Measurements from ENCODE around the gene STX17.

Gene STX17

GRCh38 chr9:99911600-99911999 lies 5.1 kb downstream of the STX17 start:
- DNase-seq, result no peak

- no peak for DNase-seq
These were observed 10.2 kb downstream of the STX17 start for GRCh38 chr9:99916650-99917049.

- DNase-seq, result no peak
These were observed 11.7 kb downstream of the STX17 start for GRCh38 chr9:99918134-99918533.

GRCh38 chr9:99919930-99920329 lies 13.5 kb downstream of the STX17 start:
- DNase-seq, result no peak

GRCh38 chr9:99921875-99922710 lies 15.6 kb downstream of the STX17 start:
- DNase-seq, result no peak

- no peak for DNase-seq
These were observed 16.2 kb downstream of the STX17 start for GRCh38 chr9:99922711-99923030.

- no peak for DNase-seq
These were observed 19.1 kb downstream of the STX17 start for GRCh38 chr9:99925541-99925940.

GRCh38 chr9:99929652-99930051 lies 23.2 kb downstream of the STX17 start:
- no peak for DNase-seq

GRCh38 chr9:99931155-99931840 lies 24.8 kb downstream of the STX17 start:
- no peak for DNase-seq

- no peak for DNase-seq
These were observed 30.6 kb downstream of the STX17 start for GRCh38 chr9:99936947-99937587.

GRCh38 chr9:99947395-99947794 lies 40.9 kb downstream of the STX17 start:
- no peak for DNase-seq

- DNase-seq, result no peak
These were observed 42.0 kb downstream of the STX17 start for GRCh38 chr9:99948482-99948881.

GRCh38 chr9:99948896-99949295 lies 42.4 kb downstream of the STX17 start:
- DNase-seq, result no peak

- no peak for DNase-seq
These were observed 47.5 kb downstream of the STX17 start for GRCh38 chr9:99953861-99954507.

- DNase-seq, result no peak
These were observed 48.4 kb downstream of the STX17 start for GRCh38 chr9:99954819-99955218.

GRCh38 chr9:99955606-99956005 lies 49.2 kb downstream of the STX17 start:
- DNase-seq, result no peak

GRCh38 chr9:99962680-99963261 lies 56.3 kb downstream of the STX17 start:
- no peak for DNase-seq

GRCh38 chr9:99964336-99964735 lies 57.9 kb downstream of the STX17 start:
- no peak for DNase-seq

- DNase-seq, result no peak
These were observed 59.5 kb downstream of the STX17 start for GRCh38 chr9:99966001-99966400.

GRCh38 chr9:99966716-99967115 lies 60.3 kb downstream of the STX17 start:
- no peak for DNase-seq

- DNase-seq, result no peak
These were observed 61.0 kb downstream of the STX17 start for GRCh38 chr9:99967457-99967856.

- DNase-seq, result no peak
These were observed 64.0 kb downstream of the STX17 start for GRCh38 chr9:99970481-99970880.

GRCh38 chr9:99971410-99971809 lies 65.0 kb downstream of the STX17 start:
- no peak for DNase-seq

All from CD4-positive, alpha-beta T cell treated with Interleukin-10 for 1 hour (primary cell).